ENCODE data around the gene PGAP1. TPM values are rescaled to one million over a fixed set of nuclear protein-coding genes. Genes with fewer than 3 reads are reported as not detected.

PGAP1 gene
- total RNA-seq, 6 donors from 2014 or later = 4.2 to 15.5 (median 10.5) TPM

DNA sequence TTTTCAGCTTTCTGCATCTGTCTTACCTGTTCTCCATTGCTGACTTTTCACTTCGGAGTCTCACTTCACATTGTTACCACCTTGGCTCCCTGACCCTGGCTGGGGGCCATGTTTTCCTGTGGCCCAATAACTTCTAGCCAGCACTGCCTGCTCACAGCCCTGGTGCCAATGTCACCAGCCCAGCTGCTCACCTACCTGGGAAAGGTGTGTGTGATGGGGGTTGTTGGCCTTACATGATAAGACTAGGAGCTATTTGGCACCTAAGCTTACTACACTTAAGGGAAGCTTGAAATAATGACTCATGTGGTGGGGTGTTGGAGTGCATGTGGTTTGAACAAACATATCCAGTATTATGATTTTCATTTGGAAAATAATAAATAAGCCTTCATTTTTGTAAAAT, 37.5 kb upstream of the PGAP1 start:
- Histone ChIP-seq H3K36me3 (no peaks in the 10 kb centered on the region), H3K4me1 (peaks cover 0 to 5% (median 0%) of the 10 kb centered on the region in 4 donors), H3K27me3 (no peaks in the 10 kb centered on the region), H3K9me3 (peaks cover 0 to 4% (median 0%) of the 10 kb centered on the region in 4 donors), H3K4me3 (no peak overlapping the region), H3K27ac (no peak overlapping the region)
- DNase-seq = no peak
- no peak for TF ChIP-seq POLR2AphosphoS5 (IDR thresholded peaks at IDR 0.05)
- no peak for TF ChIP-seq EP300 (IDR thresholded peaks at IDR 0.05)
- TF ChIP-seq, protein P1, sequence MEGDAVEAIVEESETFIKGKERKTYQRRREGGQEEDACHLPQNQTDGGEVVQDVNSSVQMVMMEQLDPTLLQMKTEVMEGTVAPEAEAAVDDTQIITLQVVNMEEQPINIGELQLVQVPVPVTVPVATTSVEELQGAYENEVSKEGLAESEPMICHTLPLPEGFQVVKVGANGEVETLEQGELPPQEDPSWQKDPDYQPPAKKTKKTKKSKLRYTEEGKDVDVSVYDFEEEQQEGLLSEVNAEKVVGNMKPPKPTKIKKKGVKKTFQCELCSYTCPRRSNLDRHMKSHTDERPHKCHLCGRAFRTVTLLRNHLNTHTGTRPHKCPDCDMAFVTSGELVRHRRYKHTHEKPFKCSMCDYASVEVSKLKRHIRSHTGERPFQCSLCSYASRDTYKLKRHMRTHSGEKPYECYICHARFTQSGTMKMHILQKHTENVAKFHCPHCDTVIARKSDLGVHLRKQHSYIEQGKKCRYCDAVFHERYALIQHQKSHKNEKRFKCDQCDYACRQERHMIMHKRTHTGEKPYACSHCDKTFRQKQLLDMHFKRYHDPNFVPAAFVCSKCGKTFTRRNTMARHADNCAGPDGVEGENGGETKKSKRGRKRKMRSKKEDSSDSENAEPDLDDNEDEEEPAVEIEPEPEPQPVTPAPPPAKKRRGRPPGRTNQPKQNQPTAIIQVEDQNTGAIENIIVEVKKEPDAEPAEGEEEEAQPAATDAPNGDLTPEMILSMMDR (IDR thresholded peaks at IDR 0.05) = no peak
- no peak for TF ChIP-seq POLR2A (IDR thresholded peaks at IDR 0.05)
- WGBS, 2 donors = 86 to 87% methylated on average over 1 of the region's 1 CpG
- ATAC-seq (ENCODE audit: low FRiP score in 2 of 2) = no peak

DNA sequence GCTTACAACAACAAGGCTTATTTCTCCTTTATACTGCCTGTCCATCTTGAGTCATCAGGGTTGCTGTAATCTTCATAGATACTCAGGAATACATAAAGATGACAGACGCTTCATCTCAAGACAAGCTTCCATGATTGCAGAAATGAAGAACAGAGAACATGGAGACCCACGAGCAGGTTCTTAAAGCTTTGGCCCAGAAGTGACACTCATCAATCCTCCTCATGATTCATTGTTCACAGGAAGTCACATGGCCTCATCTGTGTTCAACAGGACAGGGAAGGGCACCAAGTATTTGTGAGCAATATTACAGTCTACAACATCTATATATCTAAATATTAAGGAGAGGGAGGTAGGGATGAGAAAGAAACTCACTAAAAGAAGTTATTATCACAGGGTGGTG, 36.5 kb upstream of the PGAP1 start:
- DNase-seq (no peak), ATAC-seq (ENCODE audit: low FRiP score in 2 of 2) (no peak)
- peaks cover 0 to 5% (median 0%) of the 10 kb centered on the region in 4 donors for H3K4me1 ChIP-seq
- no peaks in the 10 kb centered on the region for H3K36me3 ChIP-seq
- TF ChIP-seq POLR2A (IDR thresholded peaks at IDR 0.05) (no peak), EP300 (IDR thresholded peaks at IDR 0.05) (no peak), POLR2AphosphoS5 (IDR thresholded peaks at IDR 0.05) (no peak)
- TF ChIP-seq, protein P1 (IDR thresholded peaks at IDR 0.05) = no peak
- no peak overlapping the region for H3K4me3 ChIP-seq
- peaks cover 0 to 4% (median 0%) of the 10 kb centered on the region in 4 donors for H3K9me3 ChIP-seq
- H3K27me3 ChIP-seq = no peaks in the 10 kb centered on the region
- H3K27ac ChIP-seq = no peak overlapping the region
- 64 to 67% methylated on average over 2 of the region's 2 CpGs for WGBS, 2 donors

DNA sequence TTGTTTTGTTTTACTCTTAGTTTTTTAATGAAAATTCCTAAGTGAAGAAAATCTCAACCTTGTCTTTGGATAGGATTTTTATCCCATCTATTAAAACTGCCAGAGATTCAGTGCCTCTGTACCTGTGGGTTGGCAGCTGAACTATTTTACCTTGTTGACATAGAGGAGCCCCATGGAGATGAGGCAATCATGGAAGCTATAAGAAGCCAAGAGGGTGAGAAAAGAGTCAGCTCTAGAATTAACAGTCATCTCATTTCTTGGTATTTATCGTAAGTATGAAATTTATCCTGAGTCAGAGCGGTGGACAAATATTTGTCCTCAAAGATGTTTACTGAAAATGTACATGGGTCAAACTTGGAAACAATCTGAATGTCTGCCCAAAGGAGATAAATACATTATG, 35.8 kb upstream of the PGAP1 start:
- 87 to 95% methylated on average over 2 of the region's 2 CpGs for WGBS, 2 donors
- no peak overlapping the region for H3K4me3 ChIP-seq
- peaks cover 0 to 5% (median 0%) of the 10 kb centered on the region in 4 donors for H3K4me1 ChIP-seq
- no peaks in the 10 kb centered on the region for H3K27me3 ChIP-seq
- no peaks in the 10 kb centered on the region for H3K36me3 ChIP-seq
- ATAC-seq (ENCODE audit: low FRiP score in 2 of 2) (no peak), DNase-seq (no peak)
- no peaks in the 10 kb centered on the region for H3K9me3 ChIP-seq
- no peak overlapping the region for H3K27ac ChIP-seq
- no peak for TF ChIP-seq POLR2AphosphoS5 (IDR thresholded peaks at IDR 0.05)
- no peak for TF ChIP-seq EP300 (IDR thresholded peaks at IDR 0.05)
- TF ChIP-seq, protein P1 (IDR thresholded peaks at IDR 0.05) = no peak
- TF ChIP-seq POLR2A (IDR thresholded peaks at IDR 0.05) = no peak

DNA sequence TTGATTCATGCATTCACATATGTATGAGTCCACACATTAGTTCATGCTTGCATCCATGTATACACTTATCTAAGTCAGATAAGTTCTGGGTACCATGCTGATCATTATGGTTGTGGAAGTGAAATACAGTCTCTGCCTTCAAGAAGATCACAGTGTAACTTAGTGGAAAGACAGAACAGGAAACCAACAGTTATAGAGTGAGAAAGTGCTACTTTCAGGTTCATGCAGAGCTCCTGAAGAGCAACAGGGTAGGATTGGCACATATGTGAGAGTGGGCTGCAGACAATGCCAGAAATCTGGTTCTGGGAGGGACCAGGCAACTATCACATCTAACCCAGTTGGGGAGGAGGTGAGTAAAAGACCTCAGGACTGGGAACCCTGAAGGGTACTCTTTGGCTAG, 35.4 kb upstream of the PGAP1 start:
- H3K4me1 ChIP-seq = peaks cover 0 to 5% (median 0%) of the 10 kb centered on the region in 4 donors
- TF ChIP-seq EP300 (IDR thresholded peaks at IDR 0.05) = no peak
- TF ChIP-seq, protein P1 (IDR thresholded peaks at IDR 0.05) = no peak
- no peak for TF ChIP-seq POLR2A (IDR thresholded peaks at IDR 0.05)
- TF ChIP-seq POLR2AphosphoS5 (IDR thresholded peaks at IDR 0.05) = no peak
- H3K27me3 ChIP-seq = no peaks in the 10 kb centered on the region
- H3K27ac ChIP-seq = no peak overlapping the region
- no peak overlapping the region for H3K4me3 ChIP-seq
- DNase-seq (no peak), ATAC-seq (ENCODE audit: low FRiP score in 2 of 2) (no peak)
- no peaks in the 10 kb centered on the region for H3K9me3 ChIP-seq
- H3K36me3 ChIP-seq = no peaks in the 10 kb centered on the region

GRCh38 chr2:196959734-196960338, 33.3 kb upstream of the PGAP1 start:
- Histone ChIP-seq H3K9me3 (no peaks in the 10 kb centered on the region), H3K4me1 (peaks cover 0 to 5% (median 0%) of the 10 kb centered on the region in 4 donors), H3K36me3 (no peaks in the 10 kb centered on the region), H3K27ac (peak overlapping the region in 1 of 4 donors; percentile 22), H3K27me3 (no peaks in the 10 kb centered on the region), H3K4me3 (no peak overlapping the region)
- WGBS, 2 donors = 58 to 68% methylated on average over 3 of the region's 3 CpGs
- TF ChIP-seq POLR2AphosphoS5 (IDR thresholded peaks at IDR 0.05) (no peak), EP300 (IDR thresholded peaks at IDR 0.05) (no peak), POLR2A (IDR thresholded peaks at IDR 0.05) (no peak)
- TF ChIP-seq, protein P1 (IDR thresholded peaks at IDR 0.05) = no peak
- no peak for ATAC-seq (ENCODE audit: low FRiP score in 2 of 2)
- no peak for DNase-seq
